Body of pancreas (tissue), 4 donors: ENCODE measurements around the gene CHST4. TPM values are rescaled to one million over a fixed set of nuclear protein-coding genes. Genes with fewer than 3 reads are reported as not detected.

Experiments used
- ATAC-seq: fragments of 150-250 bp; one replicate; pipeline ENCODE4 v1.9.1; 2016
- DNase-seq, 4 donors: peaks; one replicate each; pipeline ENCODE4 v3.0.0-alpha.2; 2019
- H3K27ac ChIP-seq, 4 donors: fragments of 200-600 bp; sonication (generic); 1 replicate in 3 of 4; 2 replicates in 1 of 4; pipeline versions ENCODE4 v1.5.1 to v1.6.1; 2016 to 2019; ENCODE audit warnings: mild to moderate bottlenecking in 1 of 4, mixed read lengths in 1 of 4, moderate library complexity in 1 of 4
- H3K27me3 ChIP-seq, 2 donors: fragments of 200-600 bp; sonication (generic); one replicate each; pipeline ENCODE4 v1.6.0; 2016; ENCODE audit warnings: mild to moderate bottlenecking in 1 of 2
- H3K36me3 ChIP-seq, 2 donors: fragments of 200-600 bp; sonication (generic); replicated peaks in 1 of 2; 2 replicates each; pipeline ENCODE4 v1.5.1; 2016; ENCODE audit warnings: low read depth in 2 of 2; ENCODE audit not compliant: insufficient read depth in 1 of 2
- H3K4me1 ChIP-seq: fragments of 200-600 bp; sonication (generic); one replicate; pipeline ENCODE4 v1.6.0; 2016
- H3K4me3 ChIP-seq, 2 donors: fragments of 200-600 bp; sonication (generic); 1 replicate in 1 of 2; 2 replicates in 1 of 2; pipeline ENCODE4 v1.5.1; 2016 to 2019
- H3K9me3 ChIP-seq, 3 donors: fragments of 200-600 bp; sonication (generic); 1 replicate in 2 of 3; 2 replicates in 1 of 3; pipeline ENCODE4 v1.5.1; 2016
- POLR2A ChIP-seq, 3 donors: fragments of 450-650 bp; IDR thresholded peaks; one replicate each; pipeline ENCODE4 v1.6.1; 2016; ENCODE audit warnings: antibody characterized with exemption in 3 of 3, mild to moderate bottlenecking in 2 of 3
- WGBS, 2 donors: methylation state at CpG; one replicate each; pipeline ENCODE4 v1.1.5; 2017; 5-methylcytosine and 5-hydroxymethylcytosine counted together
- intact Hi-C: fragments of 100-400 bp; cut with DNase I; formaldehyde crosslinking; loops from one replicate; pipeline ENCODE4 v1.15.1; 2023
- total RNA-seq, 2 donors: library from RNA; depleted of rRNA; stranded (reverse); fragments of >200 nt; gene quantifications; one replicate each; pipeline ENCODE4 v1.1.0, GENCODE V29; 2016
- TF ChIP-seq, protein P1 (sequence below), 7 experiments: fragments of 450-650 bp in 4 of 7; fragments of 200-600 bp in 3 of 7; sonication (generic) in 3 of 7; IDR thresholded peaks; one replicate each; pipeline ENCODE4 v1.5.1; 2016 to 2019; ENCODE audit warnings: antibody characterized with exemption in 7 of 7

Gene CHST4
- total RNA-seq, 2 donors from 2014 or later = 21.8 to 23.4 TPM

DNA sequence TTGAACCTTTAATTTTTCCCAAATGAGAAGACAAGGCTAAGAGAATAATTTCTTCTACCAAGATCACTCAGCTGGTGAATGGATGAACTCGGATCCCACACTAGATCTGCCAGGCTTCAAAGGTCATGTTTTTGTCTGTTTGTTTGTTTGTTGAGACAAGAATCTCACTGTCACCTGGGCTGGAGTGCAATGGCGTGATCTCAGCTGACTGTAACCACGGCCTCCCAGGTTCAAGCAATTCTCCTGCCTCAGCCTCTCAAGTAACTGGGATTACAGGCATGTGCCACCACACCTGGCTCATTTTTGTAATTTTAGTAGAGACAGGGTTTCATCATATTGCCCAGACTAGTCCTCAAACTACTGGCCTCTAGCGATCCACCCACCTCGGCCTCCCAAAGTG is 43.7 kb upstream of the CHST4 start:
- TF ChIP-seq, protein P1, sequence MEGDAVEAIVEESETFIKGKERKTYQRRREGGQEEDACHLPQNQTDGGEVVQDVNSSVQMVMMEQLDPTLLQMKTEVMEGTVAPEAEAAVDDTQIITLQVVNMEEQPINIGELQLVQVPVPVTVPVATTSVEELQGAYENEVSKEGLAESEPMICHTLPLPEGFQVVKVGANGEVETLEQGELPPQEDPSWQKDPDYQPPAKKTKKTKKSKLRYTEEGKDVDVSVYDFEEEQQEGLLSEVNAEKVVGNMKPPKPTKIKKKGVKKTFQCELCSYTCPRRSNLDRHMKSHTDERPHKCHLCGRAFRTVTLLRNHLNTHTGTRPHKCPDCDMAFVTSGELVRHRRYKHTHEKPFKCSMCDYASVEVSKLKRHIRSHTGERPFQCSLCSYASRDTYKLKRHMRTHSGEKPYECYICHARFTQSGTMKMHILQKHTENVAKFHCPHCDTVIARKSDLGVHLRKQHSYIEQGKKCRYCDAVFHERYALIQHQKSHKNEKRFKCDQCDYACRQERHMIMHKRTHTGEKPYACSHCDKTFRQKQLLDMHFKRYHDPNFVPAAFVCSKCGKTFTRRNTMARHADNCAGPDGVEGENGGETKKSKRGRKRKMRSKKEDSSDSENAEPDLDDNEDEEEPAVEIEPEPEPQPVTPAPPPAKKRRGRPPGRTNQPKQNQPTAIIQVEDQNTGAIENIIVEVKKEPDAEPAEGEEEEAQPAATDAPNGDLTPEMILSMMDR (IDR thresholded peaks at IDR 0.05) = no peak
- TF ChIP-seq POLR2A (IDR thresholded peaks at IDR 0.05) = no peak
- DNase-seq (no peak), ATAC-seq (no peak)
- no peak overlapping the region for H3K27ac ChIP-seq
- H3K9me3 ChIP-seq = no peaks in the 10 kb centered on the region
- H3K27me3 ChIP-seq = no peaks in the 10 kb centered on the region
- 75 to 84% methylated on average over 4 to 5 of the region's 5 CpGs for WGBS, 2 donors
- peaks cover 0 to 2% of the 10 kb centered on the region in 2 donors for H3K36me3 ChIP-seq
- intact Hi-C loops = no loop called here
- peaks cover 7% of the 10 kb centered on the region for H3K4me1 ChIP-seq
- H3K4me3 ChIP-seq = no peak overlapping the region

DNA sequence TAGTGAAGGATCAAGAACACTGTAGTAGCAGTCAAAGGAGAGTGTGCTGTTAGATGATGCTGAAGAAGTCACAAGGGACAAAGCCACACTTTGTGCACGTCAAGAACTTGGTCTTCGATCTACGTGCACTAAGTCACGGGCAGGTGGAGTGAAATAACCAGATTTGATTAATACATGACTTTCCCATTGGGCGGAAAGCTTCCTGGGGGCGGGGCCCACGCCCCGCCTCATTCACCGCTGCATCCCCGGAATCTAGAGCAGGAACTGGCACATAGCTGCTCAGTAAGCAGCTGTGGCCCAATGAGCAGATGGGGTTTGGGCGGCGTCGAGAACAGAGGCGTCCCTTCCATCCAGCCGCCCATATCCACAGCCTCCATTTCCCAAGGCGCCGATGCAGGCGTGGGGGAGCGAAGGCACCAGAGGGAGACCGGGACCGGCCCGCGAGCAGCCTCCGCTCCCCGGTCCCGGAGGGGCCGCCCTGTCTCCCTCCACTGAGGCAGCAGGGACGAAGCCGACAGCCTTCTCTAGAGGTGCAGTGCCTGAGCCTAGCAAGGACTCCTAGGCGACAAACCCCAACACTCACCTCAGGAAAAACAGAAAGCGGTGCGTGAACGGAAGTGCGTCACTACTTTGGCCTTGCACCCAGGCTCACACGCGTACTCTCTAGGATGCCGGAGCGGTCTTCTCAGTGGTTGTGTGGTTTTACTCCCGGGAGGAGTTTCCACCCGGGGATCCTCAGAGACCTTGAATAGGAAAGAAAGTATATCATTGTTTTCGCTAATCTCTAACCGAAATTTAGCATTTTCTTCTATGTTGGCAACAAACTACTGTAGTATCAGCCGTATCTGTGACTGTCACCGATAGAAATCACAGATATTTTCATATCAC is 42.0 kb upstream of the CHST4 start:
- no peaks in the 10 kb centered on the region for H3K36me3 ChIP-seq
- peak overlapping the region; percentile 77 to 95 (median 87) for H3K27ac ChIP-seq
- DNase-seq (peak; percentile 83 to 91 (median 86)), ATAC-seq (peak; percentile 96)
- peaks cover 7% of the 10 kb centered on the region for H3K4me1 ChIP-seq
- TF ChIP-seq, protein P1 (IDR thresholded peaks at IDR 0.05) = peak in 1 of 7 experiments; percentile 4
- TF ChIP-seq POLR2A (IDR thresholded peaks at IDR 0.05) = peak; percentile 42 to 82 (median 80)
- no peaks in the 10 kb centered on the region for H3K27me3 ChIP-seq
- H3K9me3 ChIP-seq = no peaks in the 10 kb centered on the region
- intact Hi-C loops = no loop called here
- peak overlapping the region; percentile 71 to 83 for H3K4me3 ChIP-seq
- 0 to 1% methylated on average over 14 to 44 of the region's 44 CpGs for WGBS, 2 donors

DNA sequence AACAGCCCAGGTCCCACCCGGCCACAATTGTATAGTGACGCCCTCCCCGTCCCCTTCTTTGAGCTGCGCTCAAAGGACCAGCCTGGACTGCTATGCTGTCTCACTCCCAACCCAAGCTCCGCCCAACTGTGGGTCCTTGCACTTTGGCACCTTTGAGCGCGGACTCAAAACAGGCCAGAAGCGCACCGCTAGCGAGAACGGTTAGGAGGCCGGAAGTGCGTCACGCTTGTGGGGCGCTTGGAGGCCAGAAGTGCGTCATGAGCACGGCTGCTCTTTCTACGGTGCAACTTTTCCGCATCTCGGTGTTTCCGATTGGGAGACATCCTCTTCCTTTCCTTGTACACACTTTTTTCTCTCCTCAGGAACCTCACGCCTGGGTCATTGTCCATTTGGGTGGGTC is 37.1 kb upstream of the CHST4 start, which contains the start of gene ZNF19:
ZNF19 (minus strand) TSS at position 203 of the 400 bp plus-strand sequence. CDS start 7,210 bp downstream, outside the sequence.
- DNase-seq (no peak), ATAC-seq (no peak)
- Histone ChIP-seq H3K36me3 (no peaks in the 10 kb centered on the region), H3K4me1 (no peaks in the 10 kb centered on the region), H3K27ac (no peak within 1 kb of the TSS), H3K4me3 (no peak within 1 kb of the TSS), H3K9me3 (no peaks in the 10 kb centered on the region), H3K27me3 (no peaks in the 10 kb centered on the region)
- no peak for TF ChIP-seq POLR2A (IDR thresholded peaks at IDR 0.05)
- TF ChIP-seq, protein P1 (IDR thresholded peaks at IDR 0.05) = no peak
- 85 to 87% methylated on average over 22 of the region's 22 CpGs for WGBS, 2 donors
- intact Hi-C loops = no loop called here

GRCh38 chr16:71490361-71490760 is 35.9 kb upstream of the CHST4 start:
- ATAC-seq = no peak
- H3K4me3 ChIP-seq = no peak overlapping the region
- no peaks in the 10 kb centered on the region for H3K4me1 ChIP-seq
- intact Hi-C loops = no loop called here
- TF ChIP-seq, protein P1 (IDR thresholded peaks at IDR 0.05) = no peak
- no peak for TF ChIP-seq POLR2A (IDR thresholded peaks at IDR 0.05)
- H3K27me3 ChIP-seq = no peaks in the 10 kb centered on the region
- H3K36me3 ChIP-seq = no peaks in the 10 kb centered on the region
- H3K27ac ChIP-seq = no peak overlapping the region
- no peaks in the 10 kb centered on the region for H3K9me3 ChIP-seq
- DNase-seq = no peak
